Prostate gland (tissue), 2 donors: ENCODE data around the gene ARHGAP18.
"Not testable (repeated sequence)": the region's sequence is repeated elsewhere in the genome, so short reads cannot be mapped to it uniquely, and the experiment has no call there.

Source experiments
- POLR2A ChIP-seq: fragments of 450-650 bp; IDR thresholded peaks from one replicate; pipeline ENCODE4 v1.6.1; 2016; ENCODE audit warnings: antibody characterized with exemption, mild to moderate bottlenecking
- POLR2AphosphoS5 ChIP-seq: sonication (generic); formaldehyde crosslinking; IDR thresholded peaks from one replicate; pipeline ENCODE4 v1.6.1; 2017; ENCODE audit warnings: antibody characterized with exemption
- TF ChIP-seq, protein P1 (sequence below), 4 experiments: fragments of 200-600 bp in 2 of 4; fragments of 450-650 bp in 2 of 4; sonication (generic) in 2 of 4; IDR thresholded peaks; 1 replicate in 3 of 4; 2 replicates in 1 of 4; pipeline ENCODE4 v1.5.1; 2016 to 2019; ENCODE audit warnings: antibody characterized with exemption in 4 of 4, mild to moderate bottlenecking in 2 of 4, moderate library complexity in 2 of 4

DNA sequence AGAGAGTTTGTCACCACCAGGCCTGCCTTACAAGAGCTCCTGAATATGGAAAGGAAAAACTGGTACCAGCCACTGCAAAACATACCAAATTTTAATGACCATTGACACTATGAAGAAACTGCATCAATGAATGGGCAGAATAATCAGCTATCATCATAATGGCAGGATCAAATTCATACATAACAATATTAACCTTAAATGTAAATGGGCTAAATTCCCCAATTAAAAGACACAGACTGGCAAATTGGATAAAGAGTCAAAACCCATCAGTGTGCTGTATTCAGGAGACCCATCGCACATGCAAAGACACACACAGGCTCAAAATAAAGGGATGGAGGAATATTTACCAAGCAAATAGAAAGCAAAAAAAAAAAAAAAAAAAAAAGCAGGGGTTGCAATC lies 139.0 kb downstream of the ARHGAP18 start:
- TF ChIP-seq, protein P1, sequence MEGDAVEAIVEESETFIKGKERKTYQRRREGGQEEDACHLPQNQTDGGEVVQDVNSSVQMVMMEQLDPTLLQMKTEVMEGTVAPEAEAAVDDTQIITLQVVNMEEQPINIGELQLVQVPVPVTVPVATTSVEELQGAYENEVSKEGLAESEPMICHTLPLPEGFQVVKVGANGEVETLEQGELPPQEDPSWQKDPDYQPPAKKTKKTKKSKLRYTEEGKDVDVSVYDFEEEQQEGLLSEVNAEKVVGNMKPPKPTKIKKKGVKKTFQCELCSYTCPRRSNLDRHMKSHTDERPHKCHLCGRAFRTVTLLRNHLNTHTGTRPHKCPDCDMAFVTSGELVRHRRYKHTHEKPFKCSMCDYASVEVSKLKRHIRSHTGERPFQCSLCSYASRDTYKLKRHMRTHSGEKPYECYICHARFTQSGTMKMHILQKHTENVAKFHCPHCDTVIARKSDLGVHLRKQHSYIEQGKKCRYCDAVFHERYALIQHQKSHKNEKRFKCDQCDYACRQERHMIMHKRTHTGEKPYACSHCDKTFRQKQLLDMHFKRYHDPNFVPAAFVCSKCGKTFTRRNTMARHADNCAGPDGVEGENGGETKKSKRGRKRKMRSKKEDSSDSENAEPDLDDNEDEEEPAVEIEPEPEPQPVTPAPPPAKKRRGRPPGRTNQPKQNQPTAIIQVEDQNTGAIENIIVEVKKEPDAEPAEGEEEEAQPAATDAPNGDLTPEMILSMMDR (IDR thresholded peaks at IDR 0.05): not testable (repeated sequence)
- not testable (repeated sequence) for TF ChIP-seq POLR2A, POLR2AphosphoS5
